Upper lobe of right lung (tissue), 1 donor: ENCODE results near the gene TTLL7. TPM values are rescaled to one million over a fixed set of nuclear protein-coding genes. Genes with fewer than 3 reads are reported as not detected.

Source experiments
- ATAC-seq: fragments of 200-7000 bp; cut with Tn5 transposase; one replicate; pipeline ENCODE4 v1.9.1; 2020; ENCODE audit warnings: mild to moderate bottlenecking, moderate library complexity
- DNase-seq: peaks from one replicate; pipeline ENCODE4 v3.0.0-alpha.2; 2020
- H3K27ac ChIP-seq: fragments of 200-600 bp; one replicate; pipeline ENCODE4 v1.8.0; 2022
- H3K27me3 ChIP-seq: fragments of 200-600 bp; one replicate; pipeline ENCODE4 v1.8.0; 2022; ENCODE audit warnings: mild to moderate bottlenecking
- H3K36me3 ChIP-seq: fragments of 200-600 bp; one replicate; pipeline ENCODE4 v1.8.0; 2022
- H3K4me1 ChIP-seq: fragments of 200-600 bp; one replicate; pipeline ENCODE4 v1.8.0; 2022
- H3K4me3 ChIP-seq: fragments of 200-600 bp; one replicate; pipeline ENCODE4 v1.8.0; 2022; ENCODE audit warnings: mild to moderate bottlenecking
- H3K9me3 ChIP-seq: fragments of 200-600 bp; one replicate; pipeline ENCODE4 v1.8.0; 2022
- CTCF ChIP-seq: fragments of 200-600 bp; IDR thresholded peaks from one replicate; pipeline ENCODE4 v1.8.0; 2022; ENCODE audit warnings: antibody characterized with exemption
- intact Hi-C: fragments of 100-400 bp; cut with DNase I; formaldehyde crosslinking; loops from one replicate; pipeline ENCODE4 v1.11.0; 2022
- total RNA-seq: library from RNA; stranded (reverse); fragmentation: NEBNext Ultra II Directional; extraction: Animal tissue kit (Norgen Biotek cat#: 25700); gene quantifications from one replicate; pipeline ENCODE4 v1.2.1, GENCODE V29; 2021
- donor health status: DM: no; HTN: yes; CAD: no; lungs with severe emphysema.

TTLL7 gene
- total RNA-seq, 1 donor from 2014 or later: 16.2 TPM

DNA sequence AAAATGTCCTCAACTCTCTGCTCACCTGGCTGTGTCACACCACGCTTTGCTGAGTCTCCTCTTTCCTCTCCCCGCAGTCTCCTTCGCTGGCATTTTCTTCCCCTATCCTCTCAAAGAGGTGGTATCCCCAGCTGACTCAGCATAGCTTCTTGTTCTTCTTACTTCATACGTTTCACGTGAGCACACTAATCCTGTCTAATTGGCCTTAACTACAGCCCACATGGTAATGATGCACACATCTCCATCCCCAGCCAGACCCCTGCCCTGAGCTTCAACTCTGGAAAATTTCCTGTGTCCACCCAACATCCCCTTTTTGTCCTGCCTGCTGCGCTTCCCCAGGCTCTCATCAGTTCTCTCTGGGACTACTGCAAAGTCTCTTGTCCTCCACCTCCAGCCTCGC, 169.8 kb downstream of the TTLL7 start:
- intact Hi-C loops: no loop called here

DNA sequence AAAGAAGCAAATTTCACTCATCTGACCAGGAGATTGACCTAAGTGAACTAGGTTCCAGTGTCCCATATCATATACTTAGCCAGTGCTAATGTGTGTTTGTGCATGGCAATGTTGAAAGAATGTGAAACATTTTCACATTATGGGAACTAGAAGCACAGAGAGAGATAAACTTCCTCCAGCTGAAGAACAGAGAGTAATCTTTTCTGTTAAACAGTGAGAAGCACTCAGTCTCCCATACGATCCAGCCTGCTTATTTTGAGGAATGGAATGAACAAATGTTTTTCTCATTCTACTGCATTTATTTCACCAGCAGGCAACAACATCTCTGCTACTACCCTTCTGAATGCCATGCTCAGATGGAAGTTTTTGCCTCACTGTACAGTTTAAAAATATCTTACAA, 170.5 kb downstream of the TTLL7 start:
- no peak for TF ChIP-seq CTCF
- Histone ChIP-seq H3K36me3 (no peaks in the 10 kb centered on the region), H3K27me3 (no peaks in the 10 kb centered on the region), H3K4me1 (no peaks in the 10 kb centered on the region), H3K4me3 (no peak overlapping the region), H3K27ac (no peak overlapping the region), H3K9me3 (no peaks in the 10 kb centered on the region)
- intact Hi-C loops: no loop called here
- DNase-seq: no peak
- ATAC-seq: no peak

More for the DNA sequence above, 169.8 kb downstream of the TTLL7 start:
- ATAC-seq (no peak), DNase-seq (no peak)
- Histone ChIP-seq H3K36me3 (no peaks in the 10 kb centered on the region), H3K27ac (no peak overlapping the region), H3K27me3 (no peaks in the 10 kb centered on the region), H3K4me3 (no peak overlapping the region), H3K4me1 (no peaks in the 10 kb centered on the region), H3K9me3 (no peaks in the 10 kb centered on the region)
- TF ChIP-seq CTCF: no peak

DNA sequence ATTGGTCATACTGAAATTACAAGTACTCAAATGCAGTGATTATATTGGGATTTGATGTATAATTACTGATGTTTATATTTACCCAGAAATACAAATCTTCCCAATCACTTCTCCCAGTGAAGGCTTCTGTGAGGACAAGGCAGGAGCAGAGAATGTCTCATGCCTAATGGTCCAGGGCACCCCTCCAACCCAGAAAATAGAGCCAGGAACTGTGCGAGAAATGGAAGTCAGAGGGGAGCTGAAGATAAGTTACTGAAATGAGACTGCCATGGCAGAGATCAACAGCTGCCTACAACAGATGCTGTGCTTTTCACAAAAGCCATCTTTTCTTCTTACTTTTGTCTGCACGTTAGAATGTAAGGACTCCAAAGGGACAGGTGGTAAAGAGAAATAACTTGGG, 171.2 kb downstream of the TTLL7 start:
- H3K27ac ChIP-seq: no peak overlapping the region
- H3K27me3 ChIP-seq: no peaks in the 10 kb centered on the region
- no peaks in the 10 kb centered on the region for H3K9me3 ChIP-seq
- ATAC-seq: no peak
- TF ChIP-seq CTCF: no peak
- DNase-seq: no peak
- intact Hi-C loops: no loop called here
- no peak overlapping the region for H3K4me3 ChIP-seq
- H3K4me1 ChIP-seq: no peaks in the 10 kb centered on the region
- H3K36me3 ChIP-seq: no peaks in the 10 kb centered on the region

DNA sequence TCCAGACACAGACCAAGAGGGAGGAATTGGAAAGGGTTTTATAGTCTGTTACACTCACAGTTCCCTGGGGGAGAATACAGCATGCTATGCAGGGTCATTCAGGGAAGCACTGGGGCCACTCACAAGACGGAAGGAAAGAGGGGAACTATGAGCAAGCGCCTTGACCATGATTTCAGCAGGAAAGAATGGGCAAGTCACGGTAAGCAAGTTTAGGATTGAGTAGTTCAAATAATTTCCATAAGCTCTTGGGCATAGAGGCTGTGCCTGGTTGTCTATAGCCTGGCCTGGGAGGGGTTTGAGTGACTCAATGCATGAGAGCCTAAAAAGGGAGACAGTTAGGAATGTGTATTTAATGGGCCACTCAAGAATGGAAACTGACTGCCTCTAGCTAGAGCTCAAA, 176.7 kb downstream of the TTLL7 start:
- Histone ChIP-seq H3K4me1 (no peaks in the 10 kb centered on the region), H3K9me3 (no peaks in the 10 kb centered on the region), H3K27ac (no peak overlapping the region), H3K4me3 (no peak overlapping the region), H3K27me3 (no peaks in the 10 kb centered on the region), H3K36me3 (no peaks in the 10 kb centered on the region)
- TF ChIP-seq CTCF: no peak
- no peak for ATAC-seq
- no peak for DNase-seq
- intact Hi-C loops: no loop called here

DNA sequence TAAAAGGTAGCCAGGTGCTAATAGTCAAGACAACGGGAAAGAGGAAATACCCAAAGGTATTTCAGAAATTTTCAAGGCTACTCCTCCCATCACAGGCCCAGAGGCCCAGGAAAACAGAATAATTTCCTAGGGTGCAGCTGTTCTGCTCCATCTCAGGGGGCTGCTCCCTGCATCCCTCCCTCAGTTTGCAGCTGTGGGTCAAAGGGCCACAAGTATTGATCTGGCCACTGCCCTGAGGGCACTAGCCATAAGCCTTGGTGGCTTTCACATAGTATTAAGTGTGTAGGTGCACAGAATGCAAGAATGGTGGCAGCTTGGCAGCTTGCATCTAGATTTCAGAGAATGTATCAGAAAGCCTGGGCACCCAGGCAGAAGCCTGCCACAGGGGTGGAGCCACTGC, 179.5 kb downstream of the TTLL7 start:
- no peaks in the 10 kb centered on the region for H3K9me3 ChIP-seq
- no peaks in the 10 kb centered on the region for H3K36me3 ChIP-seq
- intact Hi-C loops: no loop called here
- H3K4me3 ChIP-seq: no peak overlapping the region
- DNase-seq (no peak), ATAC-seq (no peak)
- no peaks in the 10 kb centered on the region for H3K4me1 ChIP-seq
- no peak for TF ChIP-seq CTCF
- H3K27ac ChIP-seq: no peak overlapping the region
- H3K27me3 ChIP-seq: no peaks in the 10 kb centered on the region

DNA sequence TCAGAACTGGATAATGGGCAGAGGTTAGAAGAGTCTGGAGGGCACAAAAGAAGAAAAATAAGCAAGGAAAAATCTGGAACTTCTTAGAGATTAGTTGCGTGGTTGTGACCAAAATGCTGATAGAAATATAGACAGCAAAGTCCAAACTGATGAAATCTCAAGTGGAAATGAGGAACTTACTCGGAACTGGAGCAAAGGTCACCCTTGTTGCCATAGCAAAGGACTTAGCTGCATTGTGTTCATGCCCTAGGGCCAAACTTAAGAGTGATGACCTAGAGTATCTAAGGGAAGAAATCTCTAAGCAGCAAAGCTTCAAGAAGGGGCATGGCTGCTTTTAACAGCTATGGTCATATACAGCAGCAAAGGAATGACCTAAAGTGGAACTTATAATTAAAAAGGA, 180.0 kb downstream of the TTLL7 start:
- DNase-seq: no peak
- H3K27ac ChIP-seq: no peak overlapping the region

More for the DNA sequence above, 180.0 kb downstream of the TTLL7 start:
- Histone ChIP-seq H3K36me3 (no peaks in the 10 kb centered on the region), H3K9me3 (no peaks in the 10 kb centered on the region), H3K27me3 (no peaks in the 10 kb centered on the region), H3K4me1 (no peaks in the 10 kb centered on the region), H3K4me3 (no peak overlapping the region)
- no peak for TF ChIP-seq CTCF
- intact Hi-C loops: no loop called here
- ATAC-seq: peak; percentile 72
